ENCODE measurements around the gene SCGB1C2.
"Not testable (repeated sequence)": the region's sequence is repeated elsewhere in the genome, so short reads cannot be mapped to it uniquely, and the experiment has no call there.

Gene SCGB1C2

GRCh38 chr17:137166-137807 is at the start of gene SCGB1C2:
SCGB1C2 (plus strand) TSS chr17:137569; CDS start chr17:137591, 22 bp downstream.
- not testable (repeated sequence) for DNase-seq (ENCODE audit: low read depth)

- not testable (repeated sequence) for DNase-seq (ENCODE audit: low read depth)
Measured at GRCh38 chr17:113111-113510, 24.3 kb upstream of the SCGB1C2 start.

GRCh38 chr17:118339-118917 is 18.9 kb upstream of the SCGB1C2 start:
- DNase-seq (ENCODE audit: low read depth), result not testable (repeated sequence)

- not testable (repeated sequence) for DNase-seq (ENCODE audit: low read depth)
Measured at GRCh38 chr17:133932-134331, 3.4 kb upstream of the SCGB1C2 start.

GRCh38 chr17:134332-134785 is 3.0 kb upstream of the SCGB1C2 start:
- DNase-seq (ENCODE audit: low read depth), result not testable (repeated sequence)

GRCh38 chr17:135022-135421 is 2.3 kb upstream of the SCGB1C2 start:
- DNase-seq (ENCODE audit: low read depth), result not testable (repeated sequence)

GRCh38 chr17:135895-136294 is 1.5 kb upstream of the SCGB1C2 start:
- DNase-seq (ENCODE audit: low read depth), result not testable (repeated sequence)

GRCh38 chr17:136531-136930 is 838 bp upstream of the SCGB1C2 start:
- peak; percentile 53 for DNase-seq (ENCODE audit: low read depth)

GRCh38 chr17:139401-140205 is 2.2 kb downstream of the SCGB1C2 start:
- not testable (repeated sequence) for DNase-seq (ENCODE audit: low read depth)

GRCh38 chr17:142102-142661 is 4.8 kb downstream of the SCGB1C2 start:
- DNase-seq (ENCODE audit: low read depth), result peak; percentile 25

GRCh38 chr17:142876-143784 is 5.8 kb downstream of the SCGB1C2 start:
- no peak for DNase-seq (ENCODE audit: low read depth)

- peak; percentile 79 for DNase-seq (ENCODE audit: low read depth)
Measured at GRCh38 chr17:143785-144281, 6.5 kb downstream of the SCGB1C2 start.

- DNase-seq (ENCODE audit: low read depth), result no peak
Measured at GRCh38 chr17:144936-145670, 7.7 kb downstream of the SCGB1C2 start.

- DNase-seq (ENCODE audit: low read depth), result no peak
Measured at GRCh38 chr17:145671-146541, 8.5 kb downstream of the SCGB1C2 start.

GRCh38 chr17:146546-146945 is 9.2 kb downstream of the SCGB1C2 start:
- no peak for DNase-seq (ENCODE audit: low read depth)

GRCh38 chr17:146983-147761 is 9.8 kb downstream of the SCGB1C2 start:
- DNase-seq (ENCODE audit: low read depth), result no peak

- no peak for DNase-seq (ENCODE audit: low read depth)
Measured at GRCh38 chr17:147796-148740, 10.7 kb downstream of the SCGB1C2 start.

GRCh38 chr17:148757-149156 is 11.4 kb downstream of the SCGB1C2 start:
- no peak for DNase-seq (ENCODE audit: low read depth)

Data from stimulated activated CD8-positive, alpha-beta memory T cell treated with anti-CD3 and anti-CD28 coated beads, Interleukin-4, amount 100 ng/mL, for 24 hours (primary cell).